Pulmonary artery endothelial cell (primary cell): Measurements from ENCODE around the gene LVRN. TPM values are rescaled to one million over a fixed set of nuclear protein-coding genes. Genes with fewer than 3 reads are reported as not detected.
"Not testable (repeated sequence)": the region's sequence is repeated elsewhere in the genome, so short reads cannot be mapped to it uniquely, and the experiment has no call there.

Experiments used
- DNase-seq: peaks from one replicate; pipeline ENCODE4 v3.0.0-alpha.2; 2011; ENCODE audit warnings: low read depth, low spot score
- total RNA-seq: library from RNA; depleted of rRNA; stranded (reverse); fragments of >200 nt; gene quantifications from 2 replicates; pipeline ENCODE4 v1.2.3, GENCODE V29; 2014

The LVRN gene
- total RNA-seq = 0.13 and 0.18 TPM in 2 replicates

GRCh38 chr5:115962239-115962564 lies at the start of gene LVRN:
TSS of gene LVRN (plus strand) at chr5:115962475. CDS start at chr5:115962618, 143 bp downstream.
- DNase-seq = no peak

GRCh38 chr5:115913623-115914400 lies 48.5 kb upstream of the LVRN start:
- DNase-seq = not testable (repeated sequence)

- no peak for DNase-seq
These were observed 42.0 kb upstream of the LVRN start for GRCh38 chr5:115920171-115920725.

- not testable (repeated sequence) for DNase-seq
These were observed 33.5 kb upstream of the LVRN start for GRCh38 chr5:115928578-115929407.

GRCh38 chr5:115930171-115930570 lies 32.1 kb upstream of the LVRN start:
- DNase-seq = not testable (repeated sequence)

GRCh38 chr5:115930630-115931337 lies 31.5 kb upstream of the LVRN start:
- no peak for DNase-seq

- no peak for DNase-seq
These were observed 29.3 kb upstream of the LVRN start for GRCh38 chr5:115932991-115933390.

GRCh38 chr5:115934388-115934974 lies 27.8 kb upstream of the LVRN start:
- DNase-seq = no peak

GRCh38 chr5:115936031-115936430 lies 26.2 kb upstream of the LVRN start:
- no peak for DNase-seq

GRCh38 chr5:115939059-115939458 lies 23.2 kb upstream of the LVRN start:
- no peak for DNase-seq

GRCh38 chr5:115940080-115940810 lies 22.0 kb upstream of the LVRN start:
- no peak for DNase-seq

GRCh38 chr5:115941051-115941675 lies 21.1 kb upstream of the LVRN start:
- DNase-seq = no peak

- no peak for DNase-seq
These were observed 17.8 kb upstream of the LVRN start for GRCh38 chr5:115944501-115944900.

- no peak for DNase-seq
These were observed 15.6 kb upstream of the LVRN start for GRCh38 chr5:115946655-115947054.

GRCh38 chr5:115947260-115947659 lies 15.0 kb upstream of the LVRN start:
- no peak for DNase-seq

- DNase-seq = no peak
These were observed 14.2 kb upstream of the LVRN start for GRCh38 chr5:115948091-115948534.

GRCh38 chr5:115949096-115949495 lies 13.2 kb upstream of the LVRN start:
- DNase-seq = no peak

GRCh38 chr5:115952588-115952987 lies 9.7 kb upstream of the LVRN start:
- DNase-seq = no peak

- no peak for DNase-seq
These were observed 8.1 kb upstream of the LVRN start for GRCh38 chr5:115954144-115954543.

GRCh38 chr5:115956957-115957356 lies 5.3 kb upstream of the LVRN start:
- no peak for DNase-seq
